Vagina (tissue), 2 donors: ENCODE results near the gene NFIA.

Experiments
- CTCF ChIP-seq, 3 experiments: fragments of 450-650 bp in 2 of 3; fragments of 200-600 bp in 1 of 3; sonication (generic) in 1 of 3; IDR thresholded peaks; one replicate each; pipeline ENCODE4 v1.5.1; 2017 to 2019; ENCODE audit warnings: antibody characterized with exemption in 3 of 3, mild to moderate bottlenecking in 2 of 3, moderate library complexity in 2 of 3
- POLR2A ChIP-seq, 2 donors: fragments of 450-650 bp; IDR thresholded peaks; one replicate each; pipeline ENCODE4 v1.6.1; 2017; ENCODE audit warnings: antibody characterized with exemption in 2 of 2, mild to moderate bottlenecking in 2 of 2, moderate library complexity in 2 of 2

GRCh38 chr1:61193808-61194207 lies 111.4 kb downstream of the NFIA start:
- TF ChIP-seq CTCF (IDR thresholded peaks at IDR 0.05) (no peak), POLR2A (IDR thresholded peaks at IDR 0.05) (no peak)
